DOHH2 (cell line): ENCODE measurements around the gene AIG1.
A peak's percentile ranks its signal among the peaks of the same experiment; 100 is the strongest.

ENCODE experiments used
- H3F3A ChIP-seq: fragments of 200-600 bp; sonication (generic), shearing (Covaris generic); 2 replicates; pipeline ENCODE4 v1.6.0; 2016; ENCODE audit warnings: antibody characterized with exemption, mild to moderate bottlenecking; ENCODE audit not compliant: control insufficient read depth, insufficient read depth
- H3K27ac ChIP-seq: fragments of 200-600 bp; sonication (generic); 2 replicates; pipeline ENCODE4 v1.5.1; 2014; ENCODE audit warnings: low read depth, mild to moderate bottlenecking, low read length, moderate library complexity
- H3K27me3 ChIP-seq: fragments of 200-600 bp; sonication (generic); 2 replicates; pipeline ENCODE4 v1.6.1; 2014; ENCODE audit warnings: mild to moderate bottlenecking, low read length, mixed read lengths; ENCODE audit not compliant: control insufficient read depth
- H3K36me3 ChIP-seq: fragments of 200-600 bp; sonication (generic); 2 replicates; pipeline ENCODE4 v1.6.1; 2014; ENCODE audit warnings: mild to moderate bottlenecking, low read length, moderate library complexity, mixed read lengths; ENCODE audit not compliant: control insufficient read depth
- H3K4me1 ChIP-seq: fragments of 200-600 bp; sonication (generic); 2 replicates; pipeline ENCODE4 v1.6.1; 2014; ENCODE audit warnings: mild to moderate bottlenecking, low read length, mixed read lengths; ENCODE audit not compliant: control insufficient read depth
- H3K4me2 ChIP-seq: fragments of 200-600 bp; sonication (generic); 2 replicates; pipeline ENCODE4 v1.6.0; 2014; ENCODE audit warnings: mild to moderate bottlenecking, low read length, moderate library complexity
- H3K4me3 ChIP-seq: fragments of 200-600 bp; sonication (generic); 2 replicates; pipeline ENCODE4 v1.5.1; 2014; ENCODE audit warnings: mild to moderate bottlenecking, low read length, mixed read lengths
- H3K79me2 ChIP-seq: fragments of 200-600 bp; sonication (generic); 2 replicates; pipeline ENCODE4 v1.6.1; 2014; ENCODE audit warnings: mild to moderate bottlenecking, low read length, mixed read lengths; ENCODE audit not compliant: control insufficient read depth
- H3K9me2 ChIP-seq: fragments of 200-600 bp; sonication (generic); replicated peaks from 2 replicates; pipeline ENCODE4 v1.6.1; 2014; ENCODE audit warnings: mild to moderate bottlenecking, low read length, mixed read lengths; ENCODE audit not compliant: control insufficient read depth
- H3K9me3 ChIP-seq: fragments of 200-600 bp; sonication (generic); 2 replicates; pipeline ENCODE4 v1.6.1; 2014; ENCODE audit warnings: antibody characterized with exemption, low read length, mixed read lengths; ENCODE audit not compliant: control insufficient read depth, insufficient read depth
- H4K20me1 ChIP-seq: fragments of 200-600 bp; sonication (generic); 2 replicates; pipeline ENCODE4 v1.6.0; 2014; ENCODE audit warnings: low read depth, mild to moderate bottlenecking, antibody characterized with exemption, low read length, moderate library complexity; ENCODE audit not compliant: control insufficient read depth, insufficient read depth
- CTCF ChIP-seq: fragments of 200-600 bp; sonication (generic); IDR thresholded peaks from one replicate; pipeline ENCODE4 v1.5.1; 2014; ENCODE audit warnings: antibody characterized with exemption, mild to moderate bottlenecking, low read depth, low read length; ENCODE audit not compliant: poor library complexity, severe bottlenecking
- EZH2phosphoT487 ChIP-seq: fragments of 200-600 bp; sonication (generic); IDR thresholded peaks from 2 replicates; pipeline ENCODE4 v1.6.1; 2017; ENCODE audit warnings: borderline replicate concordance, mild to moderate bottlenecking, antibody characterized with exemption, low read length, moderate library complexity, mixed read lengths

Gene AIG1

GRCh38 chr6:143227675-143228074, 167.0 kb downstream of the AIG1 start:
- H3K27ac ChIP-seq = no peak overlapping the region
- no peak overlapping the region for H3K4me2 ChIP-seq
- no peaks in the 10 kb centered on the region for H3F3A ChIP-seq

GRCh38 chr6:143229400-143229799, 168.7 kb downstream of the AIG1 start:
- TF ChIP-seq CTCF (no peak), EZH2phosphoT487 (no peak)

More at GRCh38 chr6:143227675-143228074, 167.0 kb downstream of the AIG1 start:
- TF ChIP-seq CTCF = no peak
- no peak for TF ChIP-seq EZH2phosphoT487
- Histone ChIP-seq H3K4me3 (no peak overlapping the region), H4K20me1 (no peaks in the 10 kb centered on the region), H3K9me3 (no peaks in the 10 kb centered on the region), H3K9me2 (no peaks in the 10 kb centered on the region), H3K4me1 (no peaks in the 10 kb centered on the region), H3K36me3 (no peaks in the 10 kb centered on the region), H3K27me3 (no peaks in the 10 kb centered on the region), H3K79me2 (no peaks in the 10 kb centered on the region)

GRCh38 chr6:143232849-143233248, 172.2 kb downstream of the AIG1 start:
- H3K9me2 ChIP-seq = no peaks in the 10 kb centered on the region
- H3F3A ChIP-seq = no peaks in the 10 kb centered on the region

More at GRCh38 chr6:143229400-143229799, 168.7 kb downstream of the AIG1 start:
- Histone ChIP-seq H4K20me1 (no peaks in the 10 kb centered on the region), H3K4me1 (no peaks in the 10 kb centered on the region), H3F3A (no peaks in the 10 kb centered on the region), H3K36me3 (no peaks in the 10 kb centered on the region), H3K27ac (no peak overlapping the region), H3K4me2 (no peak overlapping the region), H3K9me2 (no peaks in the 10 kb centered on the region), H3K4me3 (no peak overlapping the region), H3K79me2 (no peaks in the 10 kb centered on the region), H3K9me3 (no peaks in the 10 kb centered on the region), H3K27me3 (no peaks in the 10 kb centered on the region)

More at GRCh38 chr6:143232849-143233248, 172.2 kb downstream of the AIG1 start:
- TF ChIP-seq CTCF = peak; percentile 55
- no peak for TF ChIP-seq EZH2phosphoT487
- Histone ChIP-seq H3K4me2 (no peak overlapping the region), H3K27ac (no peak overlapping the region), H3K4me1 (no peaks in the 10 kb centered on the region), H3K27me3 (no peaks in the 10 kb centered on the region), H3K9me3 (no peaks in the 10 kb centered on the region), H4K20me1 (no peaks in the 10 kb centered on the region), H3K36me3 (no peaks in the 10 kb centered on the region), H3K79me2 (no peaks in the 10 kb centered on the region), H3K4me3 (no peak overlapping the region)
